Heart left ventricle (tissue), 13 donors: ENCODE measurements around the gene TEX38.

Source experiments
- CTCF ChIP-seq, 12 donors: fragments of 200-600 bp; sonication (generic) in 4 of 12; IDR thresholded peaks; one replicate each; pipeline versions ENCODE4 v1.5.0 to v1.8.0; 2018 to 2022; ENCODE audit warnings: antibody characterized with exemption in 12 of 12, mild to moderate bottlenecking in 5 of 12
- POLR2A ChIP-seq, 2 donors: fragments of 450-650 bp; IDR thresholded peaks; one replicate each; pipeline ENCODE4 v1.6.1; 2017; ENCODE audit warnings: antibody characterized with exemption in 2 of 2, mild to moderate bottlenecking in 2 of 2, moderate library complexity in 2 of 2
- donor health status: ischemic (EF 13 %, LVEDD 7.1; RV severe dilation, severe dysfunction).
- donor health status: DM: no; HTN: yes; CAD: no.
- donor health status: DM: no; HTN: no; CAD: no.
- donor health status: ischemic (EF 25% LVEDD 6.9; RV normal size, moderate dysfunction).
- donor health status: ischemic (EF 25% LVEDD 5.7; RV mildly dilated, moderate dysfunction).
- donor health status: ischemic (EF 35%, LVEDD 5.7; RV mildly dilated, moderate dysfunction).
- donor health status: nonischemic (EF 11% LVEDD 7.7; RV severe dilation, severe dysfunction).
- donor health status: DM: yes; HTN: yes; CAD: no.
- donor health status: PGD.
- donor health status: ischemic (EF 29% LVEDD 5.4; RV normal size, mild dysfunction).
- donor health status: nonischemic (EF 23%, LVEDD 6.1; RV moderate dilation, normal function).

- TF ChIP-seq CTCF (IDR thresholded peaks at IDR 0.05) (no peak), POLR2A (IDR thresholded peaks at IDR 0.05) (no peak)
These were observed 40.9 kb upstream of the TEX38 start for GRCh38 chr1:46630719-46631118.
